ENCODE measurements around the gene FAAP24.
"Not testable (repeated sequence)": the region's sequence is repeated elsewhere in the genome, so short reads cannot be mapped to it uniquely, and the experiment has no call there.

DNA sequence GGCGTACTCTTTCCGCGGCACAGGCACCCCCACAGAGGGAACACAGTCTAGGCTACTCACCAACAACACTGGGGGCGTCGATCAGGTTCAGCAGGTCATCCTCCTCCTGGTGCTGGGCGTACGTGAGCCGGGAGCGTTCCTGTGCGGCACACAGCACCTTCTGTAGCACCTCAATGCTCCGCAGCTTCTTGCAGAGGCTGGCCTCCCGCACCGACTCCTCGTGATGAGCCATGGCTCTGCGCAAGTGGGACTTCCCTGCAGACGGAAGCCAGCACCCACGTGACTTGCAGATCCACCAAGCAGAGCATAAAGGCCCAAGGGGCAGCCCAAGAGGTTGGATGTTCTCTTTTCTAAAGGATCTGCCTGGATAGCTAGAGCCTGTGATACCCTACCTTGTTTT is 23.9 kb downstream of the FAAP24 start:
- TF ChIP-seq CTCF (IDR thresholded peaks at IDR 0.05; ENCODE audit: low read depth, low read length); MYC (IDR thresholded peaks at IDR 0.05; ENCODE audit: low read depth, low read length); POLR2A (IDR thresholded peaks at IDR 0.05; ENCODE audit: extremely low read depth, insufficient read length): not testable (repeated sequence)
- TF ChIP-seq, protein P1, sequence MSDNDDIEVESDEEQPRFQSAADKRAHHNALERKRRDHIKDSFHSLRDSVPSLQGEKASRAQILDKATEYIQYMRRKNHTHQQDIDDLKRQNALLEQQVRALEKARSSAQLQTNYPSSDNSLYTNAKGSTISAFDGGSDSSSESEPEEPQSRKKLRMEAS (IDR thresholded peaks at IDR 0.05; ENCODE audit: low read depth, low read length), result not testable (repeated sequence)
